ENCODE measurements around the gene SLC44A3.

GRCh38 chr1:94925561-94926125, 105.5 kb downstream of the SLC44A3 start:
- TF ChIP-seq POLR2A (IDR thresholded peaks at IDR 0.05) (peak; percentile 16 to 86), CTCF (IDR thresholded peaks at IDR 0.05) (peak in 2 of 6 experiments; percentile 8 to 15)

Measured in adrenal gland (tissue), 5 donors.